ENCODE data around the gene L3MBTL2. TPM values are rescaled to one million over a fixed set of nuclear protein-coding genes. Genes with fewer than 3 reads are reported as not detected.

Gene L3MBTL2
- total RNA-seq, 2 experiments from 2014 or later = 40.1 to 42.2 TPM

Small RNAs within 50 kb of the gene (microRNA-seq; reads per million reads assigned to microRNA genes)
- gene MIR6889 = not detected

Other genes starting within 250 kb of the L3MBTL2 start
- 10 to 100 TPM; 59.2 to 65.2 TPM for gene EP300, start 112.7 kb upstream of the L3MBTL2 start, total RNA-seq
- gene CHADL, start 35.6 kb downstream of the L3MBTL2 start, total RNA-seq = 1 to 10 TPM in 1 of 2 experiments, under 1 TPM in 1; 0.37 to 1.0 TPM
- gene RANGAP1, start 80.9 kb downstream of the L3MBTL2 start, total RNA-seq = 100 to 1,000 TPM; 123 to 125 TPM
- 10 to 100 TPM; 48.4 to 50.8 TPM for gene ZC3H7B, start 96.2 kb downstream of the L3MBTL2 start, total RNA-seq
- gene TEF, start 176.6 kb downstream of the L3MBTL2 start, total RNA-seq = 1 to 10 TPM; 2.9 to 3.0 TPM
- gene TOB2, start 241.5 kb downstream of the L3MBTL2 start, total RNA-seq = 10 to 100 TPM; 33.2 to 33.6 TPM